Caco-2 (cell line): Measurements from ENCODE around the gene GCM1. TPM values are rescaled to one million over a fixed set of nuclear protein-coding genes. Genes with fewer than 3 reads are reported as not detected.

Experiments
- BruUV-seq: library from RNA; stranded (reverse); fragments of 400-500 nt; replicated peaks from 2 replicates; lab custom pipeline; 2021; lab: Mats Ljungman, UMichigan
- CTCF ChIA-PET: fragments of 300-600 bp; sonication (Branson Sonifier 250); formaldehyde crosslinking; loops from one replicate; lab custom pipeline; 2022; ENCODE audit warnings: antibody characterized with exemption; lab: Charles Lee
- POLR2A ChIA-PET: fragments of 300-600 bp; sonication (Branson Sonifier 250); formaldehyde crosslinking; loops from one replicate; lab custom pipeline; 2022; ENCODE audit warnings: antibody characterized with exemption; lab: Charles Lee
- DNase-seq, 2 experiments: peaks; one replicate each; pipeline versions ENCODE4 v3.0.0 to v3.0.0-alpha.2; 2020 to 2022
- H3K27me3 ChIP-seq: replicated peaks from 2 replicates; pipeline ENCODE4 v1.6.0; 2011; ENCODE audit warnings: low read length; ENCODE audit not compliant: control insufficient read depth, insufficient read depth
- H3K36me3 ChIP-seq: 2 replicates; pipeline ENCODE4 v1.5.1; 2011; ENCODE audit warnings: low read length; ENCODE audit not compliant: control insufficient read depth, insufficient read depth
- H3K4me1 ChIP-seq: fragments of 250-450 bp; sonication (Bioruptor Pico); 2 replicates; pipeline ENCODE4 v1.5.1; 2020; ENCODE audit warnings: mild to moderate bottlenecking
- H3K4me3 ChIP-seq: 2 replicates; pipeline ENCODE4 v1.5.1; 2011; ENCODE audit warnings: low read depth, mild to moderate bottlenecking, control low read depth, low read length
- H3K9me3 ChIP-seq: fragments of 250-450 bp; sonication (Bioruptor Pico); 2 replicates; pipeline ENCODE4 v1.5.1; 2020; ENCODE audit warnings: mild to moderate bottlenecking, moderate library complexity
- H3K27ac Mint-ChIP-seq: one replicate; pipeline ENCODE4 v1.8.0; 2022; ENCODE audit warnings: mixed read lengths; ENCODE audit not compliant: unreplicated experiment
- H3K27me3 Mint-ChIP-seq: one replicate; pipeline ENCODE4 v1.8.0; 2022; ENCODE audit warnings: mixed read lengths; ENCODE audit not compliant: insufficient read depth, unreplicated experiment
- H3K36me3 Mint-ChIP-seq: one replicate; pipeline ENCODE4 v1.8.0; 2022; ENCODE audit warnings: mild to moderate bottlenecking, mixed read lengths; ENCODE audit not compliant: insufficient read depth, unreplicated experiment
- H3K4me1 Mint-ChIP-seq: one replicate; pipeline ENCODE4 v1.8.0; 2022; ENCODE audit warnings: low read depth, mixed read lengths; ENCODE audit not compliant: unreplicated experiment
- H3K4me3 Mint-ChIP-seq: one replicate; pipeline ENCODE4 v1.8.0; 2022; ENCODE audit warnings: mild to moderate bottlenecking, moderate library complexity, mixed read lengths; ENCODE audit not compliant: unreplicated experiment
- H3K9me3 Mint-ChIP-seq: one replicate; pipeline ENCODE4 v1.8.0; 2022; ENCODE audit warnings: mixed read lengths; ENCODE audit not compliant: unreplicated experiment
- CTCF ChIP-seq, 2 experiments: fragments of 200-600 bp in 1 of 2; IDR thresholded peaks; 1 replicate in 1 of 2; 2 replicates in 1 of 2; pipeline versions ENCODE4 v1.5.1 to v1.8.0; 2011 to 2022; ENCODE audit warnings: antibody characterized with exemption in 1 of 2, control low read depth in 1 of 2, inconsistent platforms in 1 of 2, low read depth in 1 of 2, low read length in 1 of 2, mild to moderate bottlenecking in 1 of 2, moderate library complexity in 1 of 2; ENCODE audit not compliant: insufficient read depth in 1 of 2, severe bottlenecking in 1 of 2, unreplicated experiment in 1 of 2
- intact Hi-C: fragments of 100-400 bp; cut with micrococcal nuclease; formaldehyde crosslinking; loops from one replicate; pipeline ENCODE4 v1.10.0; 2022; ENCODE audit not compliant: unreplicated experiment
- total RNA-seq: library from RNA; stranded (reverse); gene quantifications from 2 replicates; pipeline ENCODE4 v1.2.3, GENCODE V29; 2022

The GCM1 gene
- total RNA-seq, 1 experiment from 2014 or later, result 0.79 TPM

GRCh38 chr6:53180678-53181077, 32.0 kb upstream of the GCM1 start:
- BruUV-seq, result no TSS peak
- ChIA-PET CTCF (no interaction called here), POLR2A (no interaction called here)
- intact Hi-C loops, result no loop called here
- Histone ChIP-seq H3K9me3 (no peaks in the 10 kb centered on the region), H3K36me3 (no peaks in the 10 kb centered on the region), H3K4me1 (no peaks in the 10 kb centered on the region), H3K27me3 (no peaks in the 10 kb centered on the region), H3K4me3 (no peak overlapping the region)
- H3K27ac Mint-ChIP-seq, result no peak overlapping the region
- no peaks in the 10 kb centered on the region for H3K4me1 Mint-ChIP-seq
- H3K9me3 Mint-ChIP-seq, result no peaks in the 10 kb centered on the region
- no peaks in the 10 kb centered on the region for H3K27me3 Mint-ChIP-seq
- H3K36me3 Mint-ChIP-seq, result no peaks in the 10 kb centered on the region
- no peak for DNase-seq
- no peak for TF ChIP-seq CTCF (IDR thresholded peaks at IDR 0.05; ENCODE audit: insufficient read depth in 1 of 2, low read depth in 1 of 2, low read length in 1 of 2, severe bottlenecking in 1 of 2, unreplicated experiment in 1 of 2)
- no peak overlapping the region for H3K4me3 Mint-ChIP-seq

GRCh38 chr6:53179961-53180651, 31.5 kb upstream of the GCM1 start:
- intact Hi-C loops, result no loop called here
- no peaks in the 10 kb centered on the region for H3K4me1 ChIP-seq
- no peaks in the 10 kb centered on the region for H3K9me3 ChIP-seq
- no peaks in the 10 kb centered on the region for H3K36me3 Mint-ChIP-seq
- H3K4me1 Mint-ChIP-seq, result no peaks in the 10 kb centered on the region
- no peak for DNase-seq
- ChIA-PET CTCF (no interaction called here), POLR2A (no interaction called here)
- no peak overlapping the region for H3K4me3 Mint-ChIP-seq
- H3K4me3 ChIP-seq, result no peak overlapping the region
- H3K27ac Mint-ChIP-seq, result no peak overlapping the region
- no peaks in the 10 kb centered on the region for H3K9me3 Mint-ChIP-seq
- no TSS peak for BruUV-seq
- no peaks in the 10 kb centered on the region for H3K27me3 Mint-ChIP-seq
- H3K36me3 ChIP-seq, result no peaks in the 10 kb centered on the region
- no peaks in the 10 kb centered on the region for H3K27me3 ChIP-seq
- no peak for TF ChIP-seq CTCF (IDR thresholded peaks at IDR 0.05; ENCODE audit: insufficient read depth in 1 of 2, low read depth in 1 of 2, low read length in 1 of 2, severe bottlenecking in 1 of 2, unreplicated experiment in 1 of 2)

- no peaks in the 10 kb centered on the region for H3K27me3 Mint-ChIP-seq
- ChIA-PET CTCF (no interaction called here), POLR2A (no interaction called here)
- intact Hi-C loops, result no loop called here
- TF ChIP-seq CTCF (IDR thresholded peaks at IDR 0.05; ENCODE audit: insufficient read depth in 1 of 2, low read depth in 1 of 2, low read length in 1 of 2, severe bottlenecking in 1 of 2, unreplicated experiment in 1 of 2), result no peak
- H3K27me3 ChIP-seq, result no peaks in the 10 kb centered on the region
- DNase-seq, result no peak
- H3K9me3 Mint-ChIP-seq, result no peaks in the 10 kb centered on the region
- H3K4me3 ChIP-seq, result no peak overlapping the region
- no peak overlapping the region for H3K27ac Mint-ChIP-seq
- H3K36me3 Mint-ChIP-seq, result no peaks in the 10 kb centered on the region
- no peaks in the 10 kb centered on the region for H3K36me3 ChIP-seq
- no TSS peak for BruUV-seq
- H3K4me1 ChIP-seq, result no peaks in the 10 kb centered on the region
- no peaks in the 10 kb centered on the region for H3K4me1 Mint-ChIP-seq
- no peak overlapping the region for H3K4me3 Mint-ChIP-seq
- no peaks in the 10 kb centered on the region for H3K9me3 ChIP-seq
These were observed 30.3 kb upstream of the GCM1 start for GRCh38 chr6:53178837-53179432.
